HCT116 (cell line): ENCODE measurements around the gene GSTM3.
"Not testable (repeated sequence)": the region's sequence is repeated elsewhere in the genome, so short reads cannot be mapped to it uniquely, and the experiment has no call there.

Source experiments
- POLR2A ChIP-seq: IDR thresholded peaks from 2 replicates; pipeline ENCODE4 v1.7.0; 2011; ENCODE audit warnings: borderline replicate concordance; ENCODE audit not compliant: insufficient read depth, insufficient read length; ENCODE audit errors: extremely low read depth
- POLR2AphosphoS5 ChIP-seq: IDR thresholded peaks from 2 replicates; pipeline ENCODE4 v1.6.1; 2011; ENCODE audit warnings: mild to moderate bottlenecking, low read depth, low read length, moderate library complexity
- SP1 ChIP-seq: IDR thresholded peaks from 2 replicates; pipeline ENCODE4 v1.6.1; 2012; ENCODE audit warnings: low read depth
- TF ChIP-seq, protein P1 (sequence below), 3 experiments: fragments of 200-600 bp in 1 of 3; sonication (generic) in 1 of 3; IDR thresholded peaks in 2 of 3; conservative IDR thresholded peaks in 1 of 3; 2 replicates each; pipeline ENCODE4 v1.5.1; 2012 to 2017; ENCODE audit warnings: low read depth in 2 of 3, low read length in 2 of 3, antibody characterized with exemption in 1 of 3, borderline replicate concordance in 1 of 3, control low read depth in 1 of 3, mild to moderate bottlenecking in 1 of 3, mixed read lengths in 1 of 3, mixed run types in 1 of 3, moderate library complexity in 1 of 3; ENCODE audit not compliant: insufficient read depth in 1 of 3
- TF ChIP-seq, protein P2 (sequence below): IDR thresholded peaks from 2 replicates; pipeline ENCODE4 v1.6.1; 2012

DNA sequence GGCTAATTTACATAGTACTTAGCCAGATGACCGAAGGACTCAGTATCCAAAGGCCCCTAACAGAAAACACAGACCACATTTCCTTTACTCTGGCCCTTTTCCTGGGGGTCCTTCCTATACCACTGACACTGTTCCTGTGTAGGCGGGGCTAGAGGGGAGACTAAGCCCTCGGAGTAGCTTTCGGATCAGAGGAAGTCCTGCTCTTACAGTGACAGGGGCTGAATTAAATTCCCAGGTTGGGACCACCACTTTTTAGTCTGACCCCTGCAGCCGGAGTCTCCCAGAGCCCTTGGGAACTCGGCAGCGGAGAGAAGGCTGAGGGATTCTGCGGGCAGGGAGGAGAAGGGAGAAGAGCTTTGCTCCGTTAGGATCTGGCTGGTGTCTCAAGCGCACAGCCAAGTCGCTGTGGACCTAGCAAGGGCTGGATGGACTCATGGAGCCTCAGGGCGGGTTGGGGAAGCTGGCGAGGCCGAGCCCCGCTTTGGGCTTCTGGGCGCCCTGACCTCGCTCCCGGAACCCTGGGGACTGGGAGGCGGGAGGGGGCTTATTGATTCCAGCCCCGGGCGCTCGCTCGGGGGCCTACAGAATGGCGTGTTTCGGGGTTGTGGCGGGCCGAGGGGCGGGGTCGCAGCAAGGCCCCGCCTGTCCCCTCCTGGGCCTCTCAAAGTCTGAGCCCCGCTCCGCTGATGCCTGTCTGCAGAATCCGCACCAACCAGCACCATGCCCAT lies 29.1 kb downstream of the GSTM3 start, which contains the start of gene GSTM5:
- TF ChIP-seq, protein P1, sequence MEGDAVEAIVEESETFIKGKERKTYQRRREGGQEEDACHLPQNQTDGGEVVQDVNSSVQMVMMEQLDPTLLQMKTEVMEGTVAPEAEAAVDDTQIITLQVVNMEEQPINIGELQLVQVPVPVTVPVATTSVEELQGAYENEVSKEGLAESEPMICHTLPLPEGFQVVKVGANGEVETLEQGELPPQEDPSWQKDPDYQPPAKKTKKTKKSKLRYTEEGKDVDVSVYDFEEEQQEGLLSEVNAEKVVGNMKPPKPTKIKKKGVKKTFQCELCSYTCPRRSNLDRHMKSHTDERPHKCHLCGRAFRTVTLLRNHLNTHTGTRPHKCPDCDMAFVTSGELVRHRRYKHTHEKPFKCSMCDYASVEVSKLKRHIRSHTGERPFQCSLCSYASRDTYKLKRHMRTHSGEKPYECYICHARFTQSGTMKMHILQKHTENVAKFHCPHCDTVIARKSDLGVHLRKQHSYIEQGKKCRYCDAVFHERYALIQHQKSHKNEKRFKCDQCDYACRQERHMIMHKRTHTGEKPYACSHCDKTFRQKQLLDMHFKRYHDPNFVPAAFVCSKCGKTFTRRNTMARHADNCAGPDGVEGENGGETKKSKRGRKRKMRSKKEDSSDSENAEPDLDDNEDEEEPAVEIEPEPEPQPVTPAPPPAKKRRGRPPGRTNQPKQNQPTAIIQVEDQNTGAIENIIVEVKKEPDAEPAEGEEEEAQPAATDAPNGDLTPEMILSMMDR (IDR thresholded peaks at IDR 0.05 in 2 of 3, conservative IDR thresholded peaks at IDR 0.05 in 1 of 3; ENCODE audit: borderline replicate concordance in 1 of 3, insufficient read depth in 1 of 3, low read depth in 2 of 3, low read length in 2 of 3), result not testable (repeated sequence)
- not testable (repeated sequence) for TF ChIP-seq SP1, POLR2AphosphoS5, POLR2A
- TF ChIP-seq, protein P2, sequence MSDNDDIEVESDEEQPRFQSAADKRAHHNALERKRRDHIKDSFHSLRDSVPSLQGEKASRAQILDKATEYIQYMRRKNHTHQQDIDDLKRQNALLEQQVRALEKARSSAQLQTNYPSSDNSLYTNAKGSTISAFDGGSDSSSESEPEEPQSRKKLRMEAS, result not testable (repeated sequence)
